D721Med (cell line): ENCODE measurements around the gene KLK11.

Source experiments
- DNase-seq: peaks from one replicate; pipeline ENCODE4 v3.0.0; 2011; ENCODE audit warnings: low spot score; ENCODE audit not compliant: insufficient read length
- FAIRE-seq: peaks from 2 replicates; lab custom pipeline; 2011; peaks lifted over from hg19 to GRCh38; lab: Jason Lieb, UNC
- TF ChIP-seq, protein P1 (sequence below): IDR thresholded peaks from 2 replicates; pipeline ENCODE4 v1.5.1; 2012; ENCODE audit warnings: mild to moderate bottlenecking, control low read depth; ENCODE audit not compliant: insufficient read depth; ENCODE audit errors: missing control alignments

The KLK11 gene

DNA sequence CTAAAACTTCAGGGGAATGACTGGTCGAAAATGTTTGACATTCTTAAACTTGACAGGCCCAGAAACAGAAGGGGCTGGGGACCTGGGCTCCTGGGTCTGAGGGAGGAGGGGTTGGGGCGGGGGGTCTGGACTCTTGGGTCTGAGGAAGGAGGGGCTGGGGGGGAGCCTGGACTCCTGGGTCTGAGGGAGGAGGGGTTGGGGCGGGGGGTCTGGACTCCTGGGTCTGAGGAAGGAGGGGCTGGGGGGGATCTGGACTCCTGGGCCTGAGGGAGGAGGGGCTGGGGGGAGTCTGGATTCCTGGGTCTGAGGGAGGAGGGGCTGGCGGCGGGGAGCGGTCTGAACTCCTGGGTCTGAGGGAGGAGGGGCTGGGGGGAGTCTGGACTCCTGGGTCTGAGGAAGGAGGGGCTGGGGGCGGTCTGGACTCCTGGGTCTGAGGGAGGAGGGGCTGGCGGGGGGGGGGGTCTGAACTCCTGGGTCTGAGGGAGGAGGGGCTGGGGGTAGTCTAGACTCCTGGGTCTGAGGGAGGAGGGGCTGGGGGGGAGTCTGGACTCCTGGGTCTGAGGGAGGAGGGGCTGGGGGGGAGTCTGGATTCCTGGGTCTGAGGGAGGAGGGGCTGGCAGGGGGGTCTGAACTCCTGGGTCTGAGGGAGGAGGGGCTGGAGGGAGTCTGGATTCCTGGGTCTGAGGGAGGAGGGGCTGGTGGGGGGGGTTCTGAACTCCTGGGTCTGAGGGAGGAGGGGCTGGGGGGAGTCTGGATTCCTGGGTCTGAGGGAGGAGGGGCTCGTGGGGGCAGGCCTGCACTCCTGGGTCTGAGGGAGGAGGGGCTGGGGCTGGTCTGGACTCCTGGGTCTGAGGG lies 51.5 kb downstream of the KLK11 start:
- DNase-seq (no peak), FAIRE-seq (no peak)
- TF ChIP-seq, protein P1, sequence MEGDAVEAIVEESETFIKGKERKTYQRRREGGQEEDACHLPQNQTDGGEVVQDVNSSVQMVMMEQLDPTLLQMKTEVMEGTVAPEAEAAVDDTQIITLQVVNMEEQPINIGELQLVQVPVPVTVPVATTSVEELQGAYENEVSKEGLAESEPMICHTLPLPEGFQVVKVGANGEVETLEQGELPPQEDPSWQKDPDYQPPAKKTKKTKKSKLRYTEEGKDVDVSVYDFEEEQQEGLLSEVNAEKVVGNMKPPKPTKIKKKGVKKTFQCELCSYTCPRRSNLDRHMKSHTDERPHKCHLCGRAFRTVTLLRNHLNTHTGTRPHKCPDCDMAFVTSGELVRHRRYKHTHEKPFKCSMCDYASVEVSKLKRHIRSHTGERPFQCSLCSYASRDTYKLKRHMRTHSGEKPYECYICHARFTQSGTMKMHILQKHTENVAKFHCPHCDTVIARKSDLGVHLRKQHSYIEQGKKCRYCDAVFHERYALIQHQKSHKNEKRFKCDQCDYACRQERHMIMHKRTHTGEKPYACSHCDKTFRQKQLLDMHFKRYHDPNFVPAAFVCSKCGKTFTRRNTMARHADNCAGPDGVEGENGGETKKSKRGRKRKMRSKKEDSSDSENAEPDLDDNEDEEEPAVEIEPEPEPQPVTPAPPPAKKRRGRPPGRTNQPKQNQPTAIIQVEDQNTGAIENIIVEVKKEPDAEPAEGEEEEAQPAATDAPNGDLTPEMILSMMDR: no peak

DNA sequence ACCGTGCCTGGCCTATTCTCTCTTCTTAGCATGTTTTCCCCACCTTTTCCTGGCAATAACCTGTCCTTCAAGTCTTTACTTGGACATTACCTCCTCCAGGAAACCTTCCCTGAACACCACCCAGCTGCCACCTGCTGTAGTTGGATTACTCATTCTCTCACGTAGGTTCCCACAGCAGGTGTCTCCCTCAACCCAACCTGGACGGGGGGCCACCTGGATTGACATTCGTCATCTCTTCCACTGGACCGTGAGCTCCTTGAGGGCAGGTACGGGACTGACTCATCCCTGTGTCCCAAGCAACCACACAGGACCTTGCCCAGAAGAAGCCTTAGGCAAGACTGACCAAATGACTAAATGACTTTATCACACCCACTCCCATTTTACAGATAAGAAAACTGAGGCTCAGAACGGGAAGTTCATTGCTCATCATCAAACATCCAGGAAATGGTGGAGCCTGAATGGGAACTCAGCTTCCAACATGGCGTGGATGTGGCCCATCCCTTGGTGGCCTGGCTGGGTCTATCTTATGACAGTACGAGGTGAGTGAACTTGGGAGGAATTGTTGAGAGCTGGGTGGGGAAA lies 53.5 kb downstream of the KLK11 start:
- TF ChIP-seq, protein P1: no peak
- no peak for DNase-seq
- no peak for FAIRE-seq
